GM12874 (cell line): ENCODE results near the gene PTPRN2.

Experiments used
- CTCF ChIP-seq: IDR thresholded peaks from 2 replicates; pipeline ENCODE4 v1.5.1; 2011; ENCODE audit warnings: low read depth, mild to moderate bottlenecking, control low read depth, low read length, moderate library complexity; ENCODE audit not compliant: insufficient read depth

The PTPRN2 gene

GRCh38 chr7:158227258-158227984 is 360.2 kb downstream of the PTPRN2 start:
- TF ChIP-seq CTCF: no peak

GRCh38 chr7:158216198-158216597 is 371.4 kb downstream of the PTPRN2 start:
- TF ChIP-seq CTCF: no peak

GRCh38 chr7:158209435-158209834 is 378.2 kb downstream of the PTPRN2 start:
- no peak for TF ChIP-seq CTCF

- TF ChIP-seq CTCF: no peak
Measured at GRCh38 chr7:158206341-158206740, 381.3 kb downstream of the PTPRN2 start.

GRCh38 chr7:158204453-158204852 is 383.2 kb downstream of the PTPRN2 start:
- no peak for TF ChIP-seq CTCF

GRCh38 chr7:158194365-158194900 is 393.2 kb downstream of the PTPRN2 start:
- TF ChIP-seq CTCF: no peak

GRCh38 chr7:158193446-158193845 is 394.2 kb downstream of the PTPRN2 start:
- no peak for TF ChIP-seq CTCF

GRCh38 chr7:158192956-158193355 is 394.7 kb downstream of the PTPRN2 start:
- no peak for TF ChIP-seq CTCF
